HG03060 (cell line): ENCODE results near the gene GLT6D1.

Experiments used
- ATAC-seq: cut with Tn5 transposase; IDR thresholded peaks from one replicate; pipeline ENCODE4 v1.9.1; 2021; ENCODE audit warnings: low read depth, moderate number of reproducible peaks; ENCODE audit not compliant: unreplicated experiment

The GLT6D1 gene

DNA sequence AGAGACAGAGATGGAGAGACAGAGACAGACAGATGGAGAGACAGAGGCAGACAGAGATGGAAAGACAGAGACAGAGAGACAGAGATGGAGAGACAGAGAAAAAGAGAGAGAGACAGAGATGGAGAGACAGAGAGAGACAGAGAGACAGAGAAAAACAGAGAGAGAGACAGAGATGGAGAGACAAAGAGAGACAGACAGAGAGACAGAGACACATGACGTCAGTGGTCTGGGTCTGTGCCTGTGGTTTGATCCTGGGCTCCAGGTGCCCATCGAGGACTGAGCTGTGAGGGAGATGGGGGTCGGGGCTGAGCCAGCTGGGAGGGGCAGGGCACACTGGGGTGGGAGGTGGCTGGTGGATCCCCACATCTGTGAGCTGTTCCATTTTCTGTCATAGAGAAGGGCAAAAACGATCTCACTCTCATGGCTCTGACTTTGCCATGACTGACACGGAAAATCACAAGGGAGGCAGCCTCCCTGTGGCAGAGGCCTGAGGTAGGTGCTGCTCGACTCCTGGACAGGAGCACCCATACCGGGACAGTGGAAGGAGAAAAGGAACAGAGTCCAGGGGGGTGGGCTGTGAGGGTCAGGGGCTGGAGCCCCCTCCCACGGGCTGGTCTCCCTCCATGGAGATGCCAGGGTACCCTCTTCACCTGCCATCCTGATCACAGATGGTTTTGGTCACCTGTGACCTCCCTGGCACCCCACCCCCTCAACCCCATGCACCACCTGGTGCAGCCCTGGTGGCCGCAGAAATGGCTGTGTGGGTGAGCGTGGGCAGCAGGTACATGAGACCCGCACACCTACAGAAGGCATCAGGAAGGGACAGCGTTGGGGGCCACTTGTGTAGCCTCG is 28.8 kb downstream of the GLT6D1 start:
- no peak for ATAC-seq

DNA sequence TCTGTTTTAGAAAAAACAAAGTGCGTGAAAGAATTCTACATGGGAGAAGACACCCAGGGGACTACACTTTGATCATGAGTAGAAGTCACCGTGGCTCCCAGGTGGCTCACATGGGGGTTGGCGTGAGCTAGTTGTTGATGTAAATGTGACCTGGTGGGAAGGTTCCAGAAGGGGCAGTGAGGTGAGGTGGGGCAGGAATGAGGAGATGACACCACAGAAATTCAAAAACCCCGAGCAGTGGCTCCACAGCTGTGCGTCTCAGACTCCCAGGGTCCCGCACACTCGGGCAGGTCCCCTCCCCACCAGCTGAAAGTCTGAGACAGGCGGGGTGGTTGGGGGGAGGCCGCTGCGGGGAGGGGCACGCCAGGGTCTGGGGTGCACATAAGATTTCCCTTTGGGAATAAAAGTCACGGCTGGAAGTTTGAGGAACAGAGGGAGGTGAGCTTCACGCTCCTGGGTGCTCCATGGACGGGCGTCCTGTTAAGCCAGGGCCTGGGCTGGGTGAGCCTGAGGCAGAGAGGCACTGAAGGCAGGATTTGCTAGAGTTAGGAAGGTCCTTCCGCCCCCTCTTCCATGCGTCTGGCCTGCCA is 29.9 kb downstream of the GLT6D1 start:
- ATAC-seq = no peak

DNA sequence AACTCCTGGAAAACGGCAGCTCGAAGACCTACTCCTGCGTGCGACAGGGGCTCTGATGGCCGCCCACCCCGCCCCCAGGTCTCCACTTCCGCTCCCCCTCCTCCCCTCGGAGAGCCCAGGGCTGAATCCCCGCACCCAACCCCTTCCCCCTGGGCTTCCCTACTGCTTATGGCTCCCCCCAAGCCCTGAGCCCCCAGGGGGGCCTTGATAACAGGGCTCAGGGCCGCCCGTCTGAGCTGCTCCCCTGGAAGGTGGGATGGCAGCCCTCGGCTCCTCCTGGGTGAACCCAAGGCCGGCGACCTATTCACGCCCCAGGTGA is 30.4 kb downstream of the GLT6D1 start:
- no peak for ATAC-seq

- ATAC-seq = no peak
These were observed 30.9 kb downstream of the GLT6D1 start for GRCh38 chr9:135608294-135608998.

DNA sequence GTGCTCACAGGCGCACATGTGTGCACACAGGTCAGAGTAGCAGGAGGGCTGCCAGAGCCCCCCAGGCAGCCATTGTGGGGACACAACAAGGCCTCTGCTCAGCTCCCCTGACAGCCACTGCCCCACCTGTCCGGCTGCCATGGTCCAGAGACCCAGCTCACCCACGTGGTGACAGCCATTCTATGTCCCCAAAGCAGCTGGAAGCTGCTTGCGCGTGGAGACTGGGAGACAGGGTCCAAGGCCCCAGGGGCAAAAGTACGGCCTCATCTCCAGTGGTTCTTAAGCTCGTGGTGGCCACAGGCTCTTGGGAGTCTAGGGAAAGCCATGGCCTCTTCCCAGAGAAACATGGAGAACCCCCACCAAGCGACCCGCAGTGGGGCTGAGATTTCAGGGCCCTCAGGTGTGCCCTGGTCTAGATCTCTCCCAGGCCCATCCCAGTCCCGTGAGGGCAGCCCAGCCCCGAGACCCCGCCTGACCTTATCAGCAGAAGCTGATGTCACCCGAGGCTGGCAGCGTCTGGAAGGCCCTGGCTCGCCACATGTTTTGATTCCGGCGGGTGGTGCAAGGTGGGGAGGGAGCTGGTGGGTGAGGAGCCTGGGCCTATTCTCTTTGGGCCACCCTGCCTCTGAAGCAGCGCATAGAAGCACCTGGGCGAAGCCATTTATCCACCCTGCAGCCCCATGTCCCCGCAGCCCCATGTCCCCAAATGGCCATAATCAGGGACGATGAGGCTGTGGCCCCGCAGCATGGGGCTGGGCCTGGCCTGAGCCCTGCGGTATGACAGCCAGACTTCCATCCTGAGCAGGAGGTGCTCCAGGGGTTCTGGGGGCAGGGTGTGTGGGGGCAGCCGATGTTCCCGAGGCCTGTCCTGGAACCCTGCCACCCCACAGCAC is 31.7 kb downstream of the GLT6D1 start:
- no peak for ATAC-seq

GRCh38 chr9:135606885-135607259 is 32.5 kb downstream of the GLT6D1 start:
- no peak for ATAC-seq

GRCh38 chr9:135605238-135605781 is 34.0 kb downstream of the GLT6D1 start:
- no peak for ATAC-seq

- ATAC-seq = no peak
These were observed 34.7 kb downstream of the GLT6D1 start for GRCh38 chr9:135604437-135605237.

- ATAC-seq = no peak
These were observed 36.4 kb downstream of the GLT6D1 start for GRCh38 chr9:135602789-135603481.

- no peak for ATAC-seq
These were observed 37.4 kb downstream of the GLT6D1 start for GRCh38 chr9:135601988-135602387.

DNA sequence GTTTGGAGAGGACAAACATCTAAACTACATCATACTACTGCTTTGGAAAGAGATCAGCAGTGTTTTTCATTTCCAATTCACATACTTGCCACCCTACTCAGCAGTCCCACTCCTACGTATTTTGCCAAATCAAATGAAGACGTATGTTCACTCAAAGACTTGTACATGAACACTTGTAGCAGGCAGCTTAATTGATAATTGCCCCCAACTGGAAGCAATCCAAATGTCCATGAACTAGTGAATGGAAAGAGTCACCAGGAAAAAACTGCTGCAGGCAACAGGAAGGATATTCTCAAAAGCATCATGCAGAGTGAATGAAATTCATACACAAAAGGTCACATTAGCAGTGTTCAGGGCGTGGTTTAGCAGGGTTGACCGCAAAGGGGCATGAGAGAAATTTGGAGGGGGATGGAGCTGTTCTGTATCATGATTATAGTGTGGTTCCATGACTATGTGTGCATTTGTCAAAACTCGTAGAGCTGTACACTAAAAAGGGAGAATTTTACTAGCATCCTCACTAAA is 39.0 kb downstream of the GLT6D1 start:
- no peak for ATAC-seq

DNA sequence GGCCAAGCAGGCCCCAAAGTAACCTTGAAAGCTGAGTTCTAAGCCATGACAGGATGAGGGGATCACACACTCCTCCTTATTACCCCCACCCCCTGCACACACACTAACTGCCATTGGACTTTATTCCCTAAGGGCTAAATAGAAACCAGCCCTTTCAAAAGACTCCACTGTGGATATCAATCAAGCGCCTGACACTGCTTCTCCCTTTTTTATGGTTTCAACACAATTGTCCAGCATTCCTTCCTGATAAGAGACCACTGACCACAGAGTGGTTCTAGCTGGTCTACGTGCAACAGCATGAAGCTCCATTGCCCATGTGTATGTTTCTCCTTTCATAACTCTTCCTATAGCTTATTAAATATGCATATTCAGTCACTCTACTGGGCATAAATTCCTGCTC is 43.1 kb downstream of the GLT6D1 start:
- no peak for ATAC-seq

- ATAC-seq = no peak
These were observed 46.7 kb downstream of the GLT6D1 start for GRCh38 chr9:135592625-135593024.

- no peak for ATAC-seq
These were observed 47.1 kb downstream of the GLT6D1 start for GRCh38 chr9:135592331-135592590.

DNA sequence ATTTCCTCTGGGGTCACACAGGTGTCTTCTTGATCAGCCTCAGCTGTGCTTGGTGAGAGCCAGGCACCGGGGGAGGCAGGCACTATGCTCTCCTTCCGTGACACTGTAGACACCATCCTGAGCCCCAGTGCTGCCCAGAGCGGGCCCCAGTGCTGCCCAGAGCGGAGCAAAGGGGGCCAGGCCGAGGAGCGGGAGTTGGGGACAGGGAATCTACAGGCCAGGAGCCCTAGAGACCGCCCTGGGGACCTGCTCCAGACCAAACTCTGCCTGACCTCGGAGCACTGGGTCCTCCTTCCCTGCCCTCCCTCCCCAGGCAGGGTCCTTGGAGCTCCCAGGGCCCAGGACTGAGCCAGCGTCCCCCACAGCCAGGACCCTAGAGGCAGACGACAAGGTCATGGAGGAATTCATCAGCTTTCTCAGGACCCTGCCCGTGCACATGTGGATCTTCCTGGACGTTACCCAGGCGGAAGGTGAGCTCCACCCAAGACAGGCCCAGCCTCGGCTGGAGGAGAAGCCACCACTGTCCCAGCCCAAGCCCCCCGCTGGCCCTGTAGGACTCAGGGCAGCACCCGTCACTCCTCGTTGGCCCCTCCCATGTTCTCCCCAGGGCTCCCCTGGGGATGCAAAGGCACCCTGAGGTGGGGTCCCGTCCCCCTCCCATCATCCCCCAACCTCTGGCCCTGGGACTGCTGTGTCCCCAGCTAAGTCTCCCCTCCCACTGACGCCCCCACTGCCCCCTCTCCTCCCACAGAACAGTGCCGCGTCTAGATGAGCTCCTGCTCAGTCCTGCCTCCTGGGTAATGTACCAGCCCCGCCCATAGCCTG is 47.6 kb downstream of the GLT6D1 start:
- no peak for ATAC-seq

GRCh38 chr9:135590486-135591079 is 48.8 kb downstream of the GLT6D1 start:
- ATAC-seq = no peak

DNA sequence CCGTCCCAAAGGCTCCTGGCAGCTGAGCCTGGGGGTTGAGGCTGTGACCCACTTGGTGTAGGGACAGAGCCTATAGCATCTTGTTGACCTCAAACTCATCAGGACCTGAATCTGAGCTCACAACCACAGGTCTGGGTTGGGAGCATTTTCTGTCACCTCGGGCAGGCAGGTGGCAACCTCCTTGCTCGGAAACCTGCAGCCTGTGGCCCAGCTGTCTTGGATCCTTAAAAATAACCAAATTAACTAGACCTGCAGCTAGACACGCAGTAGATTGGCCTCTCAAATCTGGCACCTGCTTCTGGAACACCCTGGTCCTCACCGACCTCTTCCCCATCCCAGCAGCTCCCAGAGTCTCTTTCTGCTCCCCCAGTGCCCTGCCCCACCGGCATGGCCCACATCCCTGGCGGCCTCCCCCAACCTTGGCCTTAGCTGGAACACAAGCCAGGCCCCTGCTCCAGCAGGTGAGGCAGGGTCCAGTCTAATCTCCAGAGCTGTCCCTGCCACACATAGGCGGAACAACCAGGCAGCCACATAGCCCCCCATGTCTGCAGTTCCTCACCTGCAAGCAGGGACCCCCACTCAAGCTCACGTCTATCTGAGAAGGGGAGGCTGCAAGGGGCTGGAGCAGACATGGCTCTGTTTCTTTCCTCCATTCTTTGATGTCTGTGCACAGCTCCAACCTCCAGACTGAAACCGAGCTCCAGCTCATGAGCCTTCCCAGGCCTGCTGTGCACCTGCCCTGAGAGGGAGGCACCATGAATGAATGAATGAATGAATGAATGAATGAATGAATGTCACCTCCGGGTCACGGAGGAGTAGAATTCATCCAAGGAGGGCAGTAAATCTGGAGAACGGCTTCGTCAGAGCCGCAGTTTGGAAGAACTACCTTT is 49.5 kb downstream of the GLT6D1 start:
- no peak for ATAC-seq
